Measurements from ENCODE around the gene MAGEB18.

The MAGEB18 gene

DNA sequence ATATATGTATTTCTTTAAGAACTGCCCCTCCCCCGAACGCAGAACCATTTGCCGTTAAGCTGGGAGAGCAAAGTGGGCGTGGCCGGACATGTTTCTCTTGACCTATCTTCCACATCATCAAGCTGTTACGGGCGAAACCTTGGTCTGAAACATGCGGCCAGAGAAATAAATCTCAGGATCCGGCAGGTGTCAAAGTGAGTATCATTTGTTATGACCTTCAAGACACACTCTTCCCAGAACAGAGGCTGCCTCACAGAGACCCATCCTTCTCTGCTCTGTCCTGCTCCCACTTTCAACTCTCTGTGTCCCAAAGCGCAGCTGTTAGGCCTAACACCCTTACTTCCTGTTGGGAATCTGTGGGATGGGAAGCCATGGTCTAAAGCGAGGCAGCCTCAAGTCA lies at the start of gene MAGEB18:
TSS of gene MAGEB18 (plus strand) at position 70 of the 400 bp plus-strand sequence. CDS start 643 bp downstream, outside the sequence.
- DNase-seq, result no peak

DNA sequence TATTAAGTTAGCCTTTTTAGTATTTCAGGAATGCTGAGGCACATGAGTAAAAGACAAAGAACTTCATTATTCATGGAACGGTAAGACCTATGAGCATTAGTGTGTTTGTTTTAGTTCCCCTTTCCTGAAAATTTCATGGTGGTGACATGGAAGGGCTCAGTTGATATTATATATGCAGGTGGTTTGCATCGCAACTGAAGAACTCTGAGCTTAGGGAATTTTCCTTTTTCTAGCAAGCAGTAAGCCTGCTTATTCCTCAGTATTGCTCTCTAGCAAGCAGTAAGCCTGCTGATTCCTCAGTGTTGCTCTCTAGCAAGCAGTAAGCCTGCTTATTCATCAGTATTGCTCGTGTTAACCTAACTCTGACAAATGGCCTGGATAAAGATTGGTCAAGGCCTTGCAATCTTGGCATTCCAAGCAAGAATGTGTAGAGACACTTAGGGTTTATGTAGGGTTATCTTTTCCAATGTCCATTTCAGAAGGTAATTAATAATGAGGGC lies 37.7 kb upstream of the MAGEB18 start:
- DNase-seq, result no peak

DNA sequence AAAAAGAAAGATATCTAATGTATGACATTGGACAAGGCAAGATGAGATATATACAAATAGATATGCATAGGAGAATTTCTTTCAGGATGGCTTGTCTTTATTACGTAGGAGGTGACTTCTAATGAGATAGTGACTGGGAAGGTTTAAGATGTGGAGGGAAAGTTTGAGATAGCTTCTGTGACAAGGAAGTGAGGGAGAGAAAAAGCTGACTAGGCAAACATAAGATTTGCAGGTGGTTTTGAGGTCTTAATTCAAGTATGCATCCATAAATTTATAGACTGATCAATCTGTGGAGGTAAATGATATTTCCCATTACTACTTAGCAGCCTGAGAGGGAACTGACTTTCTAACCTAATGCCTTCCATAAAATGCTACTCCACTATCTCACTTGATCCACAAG lies 29.0 kb upstream of the MAGEB18 start:
- no peak for DNase-seq

DNA sequence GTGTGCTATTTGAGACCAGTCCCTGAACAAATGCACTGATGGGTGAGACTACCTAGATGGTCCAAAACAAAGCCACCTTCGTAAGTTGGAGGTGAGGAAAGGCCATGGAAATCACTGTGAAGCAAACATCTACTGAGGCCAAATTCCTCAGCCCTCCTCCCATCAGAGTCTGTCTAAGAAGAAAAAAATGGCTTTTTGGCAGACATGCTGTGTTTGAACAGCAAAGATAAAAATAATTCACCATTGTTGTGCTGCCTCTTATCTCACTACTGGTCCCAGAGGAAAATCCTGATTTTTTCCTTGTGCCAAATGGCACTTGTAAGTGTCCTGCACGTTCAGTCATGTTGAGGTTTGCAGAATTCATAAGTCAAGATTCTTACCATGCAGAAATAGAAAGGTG lies 7.9 kb downstream of the MAGEB18 start:
- DNase-seq, result no peak

DNA sequence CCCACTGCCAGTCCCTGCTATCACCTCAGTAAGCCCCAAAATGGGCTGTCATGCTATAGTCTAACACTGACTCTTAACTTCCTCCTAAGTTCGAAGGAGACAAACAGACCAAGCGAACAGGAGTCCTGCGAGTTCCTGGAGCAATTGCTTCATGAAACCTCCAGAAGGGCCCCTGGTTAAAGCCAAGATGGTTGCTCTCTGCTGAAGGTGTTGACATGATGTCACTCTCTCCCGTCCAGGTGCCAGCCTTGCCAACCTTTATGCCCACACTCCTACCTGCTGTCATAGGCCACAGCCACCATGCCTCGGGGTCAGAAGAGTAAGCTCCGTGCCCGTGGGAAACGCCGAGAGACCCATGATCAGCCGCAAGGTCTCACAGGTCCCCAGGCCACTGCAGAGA lies 22.2 kb downstream of the MAGEB18 start, which contains the start of gene MAGEB6B:
TSS of gene MAGEB6B (plus strand) at position 301 of the 400 bp plus-strand sequence. CDS start at position 301, 0 bp downstream.
- no peak for DNase-seq
